Frontal cortex (tissue), 4 donors: ENCODE measurements around the gene PDE4B. TPM values are rescaled to one million over a fixed set of nuclear protein-coding genes. Genes with fewer than 3 reads are reported as not detected.

Experiments
- DNase-seq, 2 donors: peaks; one replicate each; pipeline ENCODE4 v3.0.0; 2012; ENCODE audit warnings: low spot score in 2 of 2
- FAIRE-seq: peaks from 2 replicates; lab custom pipeline; 2012; peaks lifted over from hg19 to GRCh38; lab: Jason Lieb, UNC
- total RNA-seq: library from RNA; depleted of rRNA; stranded (reverse); fragments of >200 nt; gene quantifications from one replicate; pipeline ENCODE4 v1.2.3, GENCODE V29; 2014
- donor health status: control.
- donor health status: control.
- donor health status: control.

Gene PDE4B
- total RNA-seq, 1 donor from 2014 or later = 91.7 TPM

GRCh38 chr1:66156144-66156543, 363.4 kb downstream of the PDE4B start:
- peak in 1 of 2 donors; percentile 8 for DNase-seq
- FAIRE-seq = peak; percentile 96

DNA sequence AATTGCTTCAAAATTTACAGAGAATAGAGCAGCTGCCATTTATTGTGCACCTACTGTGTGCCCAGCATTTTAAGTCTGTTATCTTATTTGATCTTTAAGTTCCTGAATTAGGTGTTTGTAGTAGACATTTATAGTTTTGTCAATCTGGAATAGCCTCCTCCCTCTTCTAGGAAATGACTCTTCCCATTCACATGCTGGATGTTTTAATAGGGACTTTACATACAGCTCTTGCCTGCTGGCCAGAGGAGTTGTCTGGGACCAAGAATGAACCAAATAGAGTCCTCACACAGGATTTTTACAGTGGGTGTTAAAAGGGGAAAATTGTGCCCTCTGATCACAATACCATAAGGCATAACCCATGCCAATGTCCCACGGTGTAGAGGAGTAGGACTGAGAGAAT, 367.1 kb downstream of the PDE4B start:
- FAIRE-seq (no peak), DNase-seq (no peak)

- DNase-seq = no peak
- FAIRE-seq = no peak
Measured at GRCh38 chr1:66160719-66161118, 368.0 kb downstream of the PDE4B start.

GRCh38 chr1:66166753-66167152, 374.1 kb downstream of the PDE4B start:
- FAIRE-seq (no peak), DNase-seq (no peak)

DNA sequence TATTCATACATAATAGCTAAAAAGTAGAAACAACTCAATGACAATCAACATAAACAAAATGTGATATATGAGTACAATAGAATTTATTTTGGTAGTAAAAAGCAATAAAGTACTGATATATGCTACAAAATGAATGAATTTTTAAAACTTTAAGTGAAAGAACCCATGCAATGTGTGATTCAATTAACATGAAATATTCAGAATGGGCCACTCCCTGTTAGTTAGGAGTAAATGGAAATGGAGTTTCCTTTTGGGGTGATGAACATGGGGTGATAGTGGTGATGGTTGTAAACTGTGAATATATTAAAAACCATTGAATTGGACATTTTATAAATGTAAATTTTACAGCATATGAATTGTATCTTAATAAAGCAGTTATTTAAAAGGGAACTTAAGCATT, 374.6 kb downstream of the PDE4B start:
- no peak for FAIRE-seq
- DNase-seq = no peak

DNA sequence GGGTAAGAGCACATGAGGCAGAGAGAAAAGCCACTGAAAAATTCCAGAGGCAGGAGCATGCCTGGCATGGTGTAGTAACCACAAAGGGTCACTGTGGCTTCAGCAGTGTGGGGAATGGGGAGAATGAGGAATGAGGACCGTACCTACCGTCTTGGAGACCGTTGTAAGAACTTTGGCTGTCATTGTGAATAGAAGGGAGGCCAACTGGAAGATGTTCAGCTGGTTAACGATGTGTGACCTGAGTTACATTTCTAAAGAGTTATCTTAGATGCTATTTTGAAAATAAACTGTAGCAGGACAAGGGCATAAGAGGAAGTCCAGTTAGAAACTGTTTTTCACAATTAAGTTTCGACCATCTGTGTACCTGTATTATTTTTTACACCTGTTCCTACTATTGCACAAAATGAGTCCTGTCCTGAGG, 375.8 kb downstream of the PDE4B start:
- no peak for FAIRE-seq
- no peak for DNase-seq

GRCh38 chr1:66168948-66169671, 376.4 kb downstream of the PDE4B start:
- no peak for DNase-seq
- no peak for FAIRE-seq

- FAIRE-seq = peak; percentile 93
Measured at GRCh38 chr1:66172272-66172671, 379.6 kb downstream of the PDE4B start.

GRCh38 chr1:66175098-66175497, 382.4 kb downstream of the PDE4B start:
- no peak for FAIRE-seq
- DNase-seq = no peak

More at GRCh38 chr1:66172272-66172671, 379.6 kb downstream of the PDE4B start:
- DNase-seq = no peak

DNA sequence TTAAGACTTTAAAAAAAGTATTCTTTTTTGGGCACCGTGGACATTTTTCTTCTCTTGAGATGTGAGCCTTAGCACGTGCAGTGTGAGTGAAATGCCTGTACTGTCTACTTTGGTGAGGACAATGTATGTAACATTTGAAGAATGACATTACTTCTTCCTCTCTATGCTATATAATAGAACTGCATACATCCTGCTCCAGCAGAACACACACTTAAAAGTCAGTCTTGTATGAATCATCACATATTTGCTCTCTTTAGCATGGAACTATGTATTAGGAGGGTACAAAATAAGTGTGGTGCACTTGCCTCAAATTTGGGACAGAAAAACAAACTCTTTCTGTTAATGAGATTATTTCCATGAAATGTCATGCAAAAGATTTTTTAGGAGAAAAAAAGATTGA, 382.9 kb downstream of the PDE4B start:
- no peak for DNase-seq
- FAIRE-seq = no peak

- DNase-seq (no peak), FAIRE-seq (peak; percentile 8)
Measured at GRCh38 chr1:66176012-66176715, 383.5 kb downstream of the PDE4B start.

- DNase-seq = no peak
- no peak for FAIRE-seq
Measured at GRCh38 chr1:66176832-66177231, 384.1 kb downstream of the PDE4B start.

DNA sequence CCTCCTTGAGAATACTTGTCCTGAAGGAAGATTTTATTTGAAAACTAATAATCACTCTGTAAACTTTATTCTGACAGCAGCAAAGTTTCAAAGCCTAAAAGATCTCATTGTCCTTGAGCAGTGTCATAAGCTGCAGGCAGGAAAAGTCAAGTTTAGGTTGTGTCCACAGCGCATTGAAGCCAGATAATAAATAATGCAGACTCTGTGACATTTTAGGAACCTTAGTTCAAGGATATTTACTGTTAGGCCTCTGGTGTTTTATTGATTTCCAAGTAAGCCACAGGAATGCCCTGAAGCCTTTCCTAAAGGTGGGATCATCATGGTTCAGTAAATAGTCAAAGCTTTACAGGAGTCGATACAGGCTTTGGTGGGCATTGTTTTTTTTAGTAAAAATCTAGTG, 384.8 kb downstream of the PDE4B start:
- FAIRE-seq = no peak
- no peak for DNase-seq

- no peak for DNase-seq
- peak; percentile 82 for FAIRE-seq
Measured at GRCh38 chr1:66182026-66182425, 389.3 kb downstream of the PDE4B start.

DNA sequence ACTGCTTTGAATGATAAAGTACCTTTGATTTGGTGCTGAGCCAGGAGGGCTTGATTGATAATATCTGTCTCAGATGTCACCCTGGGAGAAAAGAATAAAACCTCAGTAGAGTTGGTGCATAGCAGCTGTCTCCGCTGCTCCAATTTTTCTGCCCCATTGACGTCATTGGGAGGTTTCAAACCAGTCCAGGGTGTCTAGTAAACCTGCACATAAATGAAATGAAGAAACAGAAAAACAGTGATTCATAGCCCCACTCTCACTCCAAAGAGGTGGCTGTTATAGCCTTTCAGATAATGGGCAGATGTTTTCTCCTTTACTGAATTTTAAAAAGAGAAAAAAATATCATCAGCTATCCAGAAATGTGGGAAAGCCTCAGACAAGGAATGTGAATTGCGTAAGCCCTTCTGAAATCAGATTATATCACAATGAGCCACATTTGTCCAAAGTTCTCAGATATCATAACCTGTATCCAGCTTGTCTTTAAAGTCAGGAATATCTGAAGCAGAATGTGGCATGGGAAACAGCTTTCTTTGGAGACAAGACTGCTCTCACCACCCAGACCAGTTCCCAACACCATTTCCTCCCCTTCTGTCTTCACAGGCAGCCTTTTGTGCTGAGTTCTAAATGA, 390.0 kb downstream of the PDE4B start:
- FAIRE-seq (no peak), DNase-seq (no peak)

- no peak for FAIRE-seq
- no peak for DNase-seq
Measured at GRCh38 chr1:66183400-66183799, 390.7 kb downstream of the PDE4B start.

DNA sequence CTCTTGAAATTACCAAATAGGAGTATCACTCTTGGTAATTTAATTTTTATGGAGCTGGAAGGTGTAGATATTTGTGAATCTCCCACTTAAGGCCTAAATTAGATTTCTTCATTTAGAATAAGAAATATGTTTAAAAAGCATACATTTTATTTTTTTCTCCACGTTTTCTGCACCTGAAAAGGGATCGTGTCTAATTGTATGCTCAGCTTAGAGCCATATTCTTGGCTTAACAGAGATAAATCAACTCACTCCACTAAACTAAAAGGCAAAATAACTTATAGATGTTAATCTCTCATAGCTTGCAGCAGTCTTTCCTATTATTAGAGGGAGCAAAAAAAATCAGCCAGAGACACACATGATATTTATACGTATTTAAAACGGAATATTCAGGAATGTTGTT, 404.4 kb downstream of the PDE4B start:
- DNase-seq = no peak
- FAIRE-seq = no peak

- FAIRE-seq = no peak
- no peak for DNase-seq
Measured at GRCh38 chr1:66197785-66198184, 405.1 kb downstream of the PDE4B start.

DNA sequence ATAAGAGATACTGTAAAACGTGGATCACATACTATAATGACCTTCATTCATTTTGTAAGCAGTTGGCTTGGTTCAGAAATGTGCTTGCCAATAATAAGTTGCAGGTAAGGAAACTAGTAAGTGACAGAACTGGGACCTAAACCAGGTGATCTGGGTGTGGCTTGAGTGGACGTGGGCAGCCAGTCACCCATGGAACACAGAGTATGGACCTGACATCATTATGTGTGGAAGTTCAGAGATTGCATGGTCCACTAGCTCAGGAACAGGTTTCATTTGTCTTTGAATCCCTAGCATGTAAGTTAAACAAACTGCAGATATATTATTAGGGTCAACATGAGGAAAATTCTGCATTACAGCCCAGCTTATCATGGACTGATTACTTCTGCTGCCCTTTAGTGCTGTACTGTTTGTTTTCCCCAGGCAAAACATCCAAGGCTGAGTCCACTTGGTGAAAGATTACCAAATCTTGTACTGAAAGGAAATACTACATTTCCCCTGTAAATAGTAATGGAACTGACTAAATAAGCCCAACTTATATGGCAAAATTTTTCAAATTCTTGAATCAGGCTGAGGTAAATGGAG, 414.0 kb downstream of the PDE4B start:
- DNase-seq (no peak), FAIRE-seq (no peak)

GRCh38 chr1:66207484-66207883, 414.8 kb downstream of the PDE4B start:
- DNase-seq (peak in 1 of 2 donors; percentile 33), FAIRE-seq (peak; percentile 72)

DNA sequence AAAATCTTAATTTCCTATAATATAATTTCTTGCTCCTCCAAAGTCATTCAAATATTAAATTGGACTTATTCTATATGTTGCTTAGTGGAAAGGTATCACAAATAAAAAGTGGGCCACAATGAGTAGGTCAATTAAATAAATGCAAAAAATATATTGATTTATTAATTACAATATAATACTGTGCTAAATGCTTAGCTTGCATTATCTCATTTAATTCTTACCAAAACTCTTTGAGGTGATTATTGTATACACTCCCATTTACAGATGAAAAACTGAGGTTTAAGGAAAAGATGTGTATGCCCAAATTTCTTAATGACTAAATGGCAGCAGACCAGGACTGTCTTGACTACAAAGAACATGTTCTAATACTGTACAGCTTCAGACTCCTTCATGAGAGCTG, 415.9 kb downstream of the PDE4B start:
- DNase-seq (no peak), FAIRE-seq (no peak)
